NCI-H460 (cell line): ENCODE results near the gene TPGS2. TPM values are rescaled to one million over a fixed set of nuclear protein-coding genes. Genes with fewer than 3 reads are reported as not detected.

Experiments
- DNase-seq: peaks from one replicate; pipeline ENCODE4 v3.0.0-alpha.2; 2016; ENCODE audit warnings: low read depth; ENCODE audit errors: extremely low read depth
- total RNA-seq: library from RNA; depleted of rRNA; stranded (reverse); fragments of >200 nt; shearing (Covaris generic); gene quantifications from 2 replicates; pipeline ENCODE4 v1.2.3, GENCODE V29; 2014; rRNA removed

TPGS2 gene
- total RNA-seq, 1 experiment from 2014 or later: 80.0 TPM

GRCh38 chr18:36745219-36745975 lies 83.4 kb downstream of the TPGS2 start:
- DNase-seq: no peak

GRCh38 chr18:36744261-36744876 lies 84.4 kb downstream of the TPGS2 start:
- DNase-seq: no peak

Other genes starting within 250 kb of the TPGS2 start
- 3.2 and 4.5 TPM in 2 replicates for gene KIAA1328, start 125 bp upstream of the TPGS2 start, total RNA-seq